OCI-LY1 (cell line): ENCODE results near the gene PHLDB2.

ENCODE experiments used
- H2AFZ ChIP-seq: fragments of 200-600 bp; sonication (generic), shearing (Covaris generic); 2 replicates; pipeline ENCODE4 v1.6.0; 2014; ENCODE audit warnings: antibody characterized with exemption, mild to moderate bottlenecking, low read length
- H3F3A ChIP-seq: fragments of 200-600 bp; sonication (generic), shearing (Covaris generic); 2 replicates; pipeline ENCODE4 v1.6.0; 2014; ENCODE audit warnings: mild to moderate bottlenecking, antibody characterized with exemption, low read length, moderate library complexity; ENCODE audit not compliant: insufficient read depth
- H3K27ac ChIP-seq: fragments of 200-600 bp; sonication (generic); 2 replicates; pipeline ENCODE4 v1.5.1; 2014; ENCODE audit warnings: low read length, mixed run types, mild to moderate bottlenecking, low read depth; ENCODE audit not compliant: poor library complexity, severe bottlenecking
- H3K27me3 ChIP-seq: fragments of 200-600 bp; sonication (generic); 2 replicates; pipeline ENCODE4 v1.6.0; 2014; ENCODE audit warnings: antibody characterized with exemption, mild to moderate bottlenecking, low read length, moderate library complexity; ENCODE audit not compliant: insufficient read depth
- H3K36me3 ChIP-seq: fragments of 200-600 bp; sonication (generic); 2 replicates; pipeline ENCODE4 v1.6.1; 2014; ENCODE audit warnings: mild to moderate bottlenecking, antibody characterized with exemption, low read length, moderate library complexity, mixed read lengths; ENCODE audit not compliant: insufficient read depth
- H3K4me1 ChIP-seq: fragments of 200-600 bp; sonication (generic); 2 replicates; pipeline ENCODE4 v1.5.1; 2014; ENCODE audit warnings: mild to moderate bottlenecking, low read length, moderate library complexity; ENCODE audit not compliant: insufficient read depth, severe bottlenecking
- H3K4me2 ChIP-seq: fragments of 200-600 bp; sonication (generic), shearing (Covaris generic); 2 replicates; pipeline ENCODE4 v1.6.1; 2014; ENCODE audit warnings: low read length
- H3K4me3 ChIP-seq: fragments of 200-600 bp; sonication (generic); 2 replicates; pipeline ENCODE4 v1.5.1; 2014; ENCODE audit warnings: low read length, low read depth, mild to moderate bottlenecking, mixed read lengths; ENCODE audit not compliant: poor library complexity, severe bottlenecking
- H3K79me2 ChIP-seq: fragments of 200-600 bp; shearing (Covaris generic); 2 replicates; pipeline ENCODE4 v1.6.1; 2016; ENCODE audit warnings: mixed run types, low read length, mixed read lengths; ENCODE audit not compliant: insufficient read depth
- H3K9ac ChIP-seq: fragments of 200-600 bp; sonication (generic), shearing (Covaris generic); 2 replicates; pipeline ENCODE4 v1.6.1; 2014; ENCODE audit warnings: mild to moderate bottlenecking, low read length, mixed read lengths
- H3K9me2 ChIP-seq: fragments of 200-600 bp; sonication (generic), shearing (Covaris generic); 2 replicates; pipeline ENCODE4 v1.6.1; 2014; ENCODE audit warnings: low read depth, mild to moderate bottlenecking, low read length, mixed read lengths
- H3K9me3 ChIP-seq: fragments of 200-600 bp; shearing (Covaris generic); 2 replicates; pipeline ENCODE4 v1.6.1; 2014; ENCODE audit warnings: low read length, mixed read lengths
- H4K20me1 ChIP-seq: fragments of 200-600 bp; sonication (generic), shearing (Covaris generic); 2 replicates; pipeline ENCODE4 v1.6.0; 2016; ENCODE audit warnings: mild to moderate bottlenecking, low read length; ENCODE audit not compliant: insufficient read depth
- CTCF ChIP-seq: fragments of 200-600 bp; sonication (generic), shearing (Covaris generic); IDR thresholded peaks from 2 replicates; pipeline ENCODE4 v1.5.1; 2017; ENCODE audit warnings: mild to moderate bottlenecking, antibody characterized with exemption, low read length, moderate library complexity, mixed read lengths
- EZH2 ChIP-seq: fragments of 200-600 bp; sonication (generic), shearing (Covaris generic); IDR thresholded peaks from 2 replicates; pipeline ENCODE4 v1.8.0; 2017; ENCODE audit warnings: borderline replicate concordance, mixed run types, mild to moderate bottlenecking, antibody characterized with exemption, low read length, moderate library complexity, mixed read lengths

The PHLDB2 gene

GRCh38 chr3:111937871-111938270, 78.8 kb downstream of the PHLDB2 start:
- H3K4me1 ChIP-seq: no peaks in the 10 kb centered on the region
- H3K27ac ChIP-seq: no peak overlapping the region

GRCh38 chr3:111939873-111940272, 80.8 kb downstream of the PHLDB2 start:
- no peaks in the 10 kb centered on the region for H4K20me1 ChIP-seq
- H3K27me3 ChIP-seq: no peaks in the 10 kb centered on the region
- H3K4me1 ChIP-seq: no peaks in the 10 kb centered on the region
- no peak overlapping the region for H3K27ac ChIP-seq
- no peaks in the 10 kb centered on the region for H3K36me3 ChIP-seq
- no peak for TF ChIP-seq CTCF
- H3K9me2 ChIP-seq: no peaks in the 10 kb centered on the region
- no peak overlapping the region for H3K4me2 ChIP-seq
- no peaks in the 10 kb centered on the region for H3K79me2 ChIP-seq
- H3F3A ChIP-seq: no peaks in the 10 kb centered on the region
- H3K9me3 ChIP-seq: no peaks in the 10 kb centered on the region
- no peak overlapping the region for H3K9ac ChIP-seq
- no peak overlapping the region for H3K4me3 ChIP-seq
- no peak overlapping the region for H2AFZ ChIP-seq

More at GRCh38 chr3:111937871-111938270, 78.8 kb downstream of the PHLDB2 start:
- Histone ChIP-seq H3F3A (no peaks in the 10 kb centered on the region), H3K79me2 (no peaks in the 10 kb centered on the region), H3K4me3 (no peak overlapping the region), H3K9me3 (no peaks in the 10 kb centered on the region), H3K9ac (no peak overlapping the region), H3K4me2 (no peak overlapping the region), H4K20me1 (no peaks in the 10 kb centered on the region), H3K27me3 (no peaks in the 10 kb centered on the region), H3K9me2 (no peaks in the 10 kb centered on the region), H3K36me3 (no peaks in the 10 kb centered on the region), H2AFZ (no peak overlapping the region)
- TF ChIP-seq CTCF: no peak
- TF ChIP-seq EZH2: no peak

- H3K27ac ChIP-seq: no peak overlapping the region
- no peaks in the 10 kb centered on the region for H3K9me3 ChIP-seq
- no peak overlapping the region for H2AFZ ChIP-seq
- H3K27me3 ChIP-seq: no peaks in the 10 kb centered on the region
- H3K36me3 ChIP-seq: no peaks in the 10 kb centered on the region
- H3K4me2 ChIP-seq: no peak overlapping the region
- no peak overlapping the region for H3K9ac ChIP-seq
- no peak for TF ChIP-seq CTCF
- no peak for TF ChIP-seq EZH2
- H3K4me3 ChIP-seq: no peak overlapping the region
- H3K4me1 ChIP-seq: no peaks in the 10 kb centered on the region
- H3F3A ChIP-seq: no peaks in the 10 kb centered on the region
- H4K20me1 ChIP-seq: no peaks in the 10 kb centered on the region
- no peaks in the 10 kb centered on the region for H3K9me2 ChIP-seq
- no peaks in the 10 kb centered on the region for H3K79me2 ChIP-seq
These were observed 84.5 kb downstream of the PHLDB2 start for GRCh38 chr3:111943533-111943932.
